ENCODE measurements around the gene CRBN. TPM values are rescaled to one million over a fixed set of nuclear protein-coding genes. Genes with fewer than 3 reads are reported as not detected.

The CRBN gene
- total and polyA plus RNA-seq, 2 of the 13 experiments (the other 11 are each of a cell fraction or from before 2014, with no cell fraction given) = 30.8 to 36.1 TPM

Small RNAs within 50 kb of the gene (small RNA-seq; reads per million reads assigned to genes)
- gene RF00416 (ENCODE audit: insufficient read depth in 2 of 3, insufficient read length in 3 of 3, low read depth in 2 of 3, low replicate concordance in 1 of 3) = 0 reads per million in 3 experiments

Other genes with a start within 250 kb of the CRBN start
- not detected in 2 replicates for gene IL5RA, start 69.3 kb downstream of the CRBN start, total RNA-seq (2016; rRNA removed; fragmentation: Illumina TruSeq; extraction: Trizol)
- not detected in 2 replicates for gene IL5RA, start 69.3 kb downstream of the CRBN start, polyA plus RNA-seq (2011; rRNA removed)
- gene TRNT1, start 52.8 kb downstream of the CRBN start, total RNA-seq (2016; rRNA removed; fragmentation: Illumina TruSeq; extraction: Trizol) = 27.7 and 31.1 TPM in 2 replicates
- 7.5 and 9.4 TPM in 2 replicates for gene TRNT1, start 52.8 kb downstream of the CRBN start, polyA plus RNA-seq (2011; rRNA removed)

Measured in HepG2 (cell line).